Neural crest cell (in vitro differentiated cells): ENCODE data around the gene ACAP2. TPM values are rescaled to one million over a fixed set of nuclear protein-coding genes. Genes with fewer than 3 reads are reported as not detected.

Experiments
- DNase-seq: peaks from one replicate; pipeline ENCODE4 v3.0.0; 2021; ENCODE audit warnings: low read depth, mixed read lengths, low spot score
- H3K27ac Mint-ChIP-seq: one replicate; pipeline ENCODE4 v1.8.0; 2021; ENCODE audit warnings: mild to moderate bottlenecking, mixed read lengths; ENCODE audit not compliant: unreplicated experiment
- H3K27me3 Mint-ChIP-seq: 2 replicates; pipeline ENCODE4 v1.8.0; 2021; ENCODE audit warnings: low read depth, mild to moderate bottlenecking, mixed read lengths
- H3K36me3 Mint-ChIP-seq: 2 replicates; pipeline ENCODE4 v1.8.0; 2021; ENCODE audit warnings: low read depth, mild to moderate bottlenecking, mixed read lengths
- H3K4me1 Mint-ChIP-seq: 2 replicates; pipeline ENCODE4 v1.8.0; 2021; ENCODE audit warnings: mixed read lengths
- H3K4me3 Mint-ChIP-seq: one replicate; pipeline ENCODE4 v1.8.0; 2021; ENCODE audit warnings: mild to moderate bottlenecking, mixed read lengths
- H3K9me3 Mint-ChIP-seq: 2 replicates; pipeline ENCODE4 v1.8.0; 2021; ENCODE audit warnings: mixed read lengths
- CTCF ChIP-seq: fragments of 200-600 bp; sonication (generic); conservative IDR thresholded peaks from 2 replicates; pipeline ENCODE4 v1.5.0; 2021; ENCODE audit warnings: antibody characterized with exemption, mild to moderate bottlenecking
- total RNA-seq: library from RNA; stranded (reverse); gene quantifications from 2 replicates; pipeline ENCODE4 v1.2.1, GENCODE V29; 2021

ACAP2 gene
- total RNA-seq, 1 donor from 2014 or later: 35.7 TPM

GRCh38 chr3:195284842-195285241 is 158.0 kb downstream of the ACAP2 start:
- H3K9me3 Mint-ChIP-seq: no peaks in the 10 kb centered on the region
- H3K27me3 Mint-ChIP-seq: no peaks in the 10 kb centered on the region
- H3K4me1 Mint-ChIP-seq: no peaks in the 10 kb centered on the region
- no peak for DNase-seq
- no peak overlapping the region for H3K27ac Mint-ChIP-seq
- peaks cover 2% of the 10 kb centered on the region for H3K36me3 Mint-ChIP-seq
- no peak overlapping the region for H3K4me3 Mint-ChIP-seq
- TF ChIP-seq CTCF: no peak

GRCh38 chr3:195282961-195283360 is 159.9 kb downstream of the ACAP2 start:
- DNase-seq: no peak
- Mint-ChIP-seq H3K4me1 (no peaks in the 10 kb centered on the region), H3K27me3 (no peaks in the 10 kb centered on the region), H3K9me3 (no peaks in the 10 kb centered on the region), H3K27ac (peak overlapping the region; percentile 12), H3K36me3 (peaks cover 2% of the 10 kb centered on the region), H3K4me3 (no peak overlapping the region)
- no peak for TF ChIP-seq CTCF

GRCh38 chr3:195274259-195274966 is 168.4 kb downstream of the ACAP2 start:
- Mint-ChIP-seq H3K4me1 (peaks cover 15% of the 10 kb centered on the region), H3K27me3 (no peaks in the 10 kb centered on the region), H3K4me3 (no peak overlapping the region), H3K9me3 (no peaks in the 10 kb centered on the region), H3K36me3 (no peaks in the 10 kb centered on the region), H3K27ac (no peak overlapping the region)
- DNase-seq: no peak
- no peak for TF ChIP-seq CTCF

- TF ChIP-seq CTCF: peak; percentile 99
- no peaks in the 10 kb centered on the region for H3K36me3 Mint-ChIP-seq
- H3K4me3 Mint-ChIP-seq: peak overlapping the region; percentile 93
- no peaks in the 10 kb centered on the region for H3K27me3 Mint-ChIP-seq
- H3K27ac Mint-ChIP-seq: peak overlapping the region; percentile 83
- peak; percentile 91 for DNase-seq
- H3K9me3 Mint-ChIP-seq: no peaks in the 10 kb centered on the region
- peaks cover 29% of the 10 kb centered on the region for H3K4me1 Mint-ChIP-seq
These were observed 171.2 kb downstream of the ACAP2 start for GRCh38 chr3:195271410-195272243.

- H3K36me3 Mint-ChIP-seq: no peaks in the 10 kb centered on the region
- no peaks in the 10 kb centered on the region for H3K27me3 Mint-ChIP-seq
- peak; percentile 69 for TF ChIP-seq CTCF
- H3K4me3 Mint-ChIP-seq: peak within 1 kb of the TSS; percentile 93
- peak within 1 kb of the TSS; percentile 83 for H3K27ac Mint-ChIP-seq
- H3K4me1 Mint-ChIP-seq: peaks cover 29% of the 10 kb centered on the region
- H3K9me3 Mint-ChIP-seq: no peaks in the 10 kb centered on the region
- DNase-seq: peak; percentile 86
These were observed 171.9 kb downstream of the ACAP2 start, which contains the start of gene XXYLT1 for GRCh38 chr3:195270817-195271409. Gene XXYLT1, minus strand, starts transcription at chr3:195271159. Its CDS starts 101 bp downstream, at chr3:195271058.
